IMR-90 (cell line): ENCODE data around the gene FOXP1. TPM values are rescaled to one million over a fixed set of nuclear protein-coding genes. Genes with fewer than 3 reads are reported as not detected.

ENCODE experiments used
- ATAC-seq: fragments of 200-7000 bp; cut with Tn5 transposase; 2 replicates; pipeline ENCODE4 v1.9.1; 2020; ENCODE audit warnings: low read depth, mild to moderate bottlenecking, moderate library complexity
- BruUV-seq: library from RNA; stranded (reverse); fragments of 400-500 nt; replicated peaks from 2 replicates; lab custom pipeline; 2021; lab: Mats Ljungman, UMichigan
- CTCF ChIA-PET: fragments of 300-600 bp; formaldehyde crosslinking; extraction: SDS; loops from one replicate; lab custom pipeline; 2021; ENCODE audit warnings: antibody characterized with exemption; lab: Yijun Ruan, JAX
- POLR2A ChIA-PET: fragments of 300-600 bp; sonication (Branson Sonifier 250); formaldehyde crosslinking; loops from one replicate; lab custom pipeline; 2022; ENCODE audit warnings: antibody characterized with exemption; ENCODE audit not compliant: unreplicated experiment; lab: Charles Lee
- DNase-seq: peaks from one replicate; pipeline ENCODE4 v3.0.0; 2013
- H2AFZ ChIP-seq: replicated peaks from 2 replicates; pipeline ENCODE3; 2013; ENCODE audit warnings: low read length, mild to moderate bottlenecking; ENCODE audit not compliant: poor library complexity
- H2AK5ac ChIP-seq: 2 replicates; pipeline ENCODE4 v1.6.1; 2013; ENCODE audit warnings: low read depth, low read length, inconsistent platforms
- H2AK9ac ChIP-seq: replicated peaks from 2 replicates; pipeline ENCODE3; 2013; ENCODE audit warnings: mild to moderate bottlenecking, low read depth, low read length, moderate library complexity; ENCODE audit not compliant: poor library complexity
- H2BK120ac ChIP-seq: 2 replicates; pipeline ENCODE4 v1.6.1; 2013; ENCODE audit warnings: low read depth, low read length, inconsistent platforms
- H2BK15ac ChIP-seq: 3 replicates; pipeline ENCODE4 v1.6.1; 2013; ENCODE audit warnings: low read depth, low read length, inconsistent platforms
- H2BK20ac ChIP-seq: 2 replicates; pipeline ENCODE4 v1.6.1; 2013; ENCODE audit warnings: low read depth, mild to moderate bottlenecking, inconsistent platforms, low read length, moderate library complexity
- H2BK5ac ChIP-seq: 2 replicates; pipeline ENCODE4 v1.6.1; 2013; ENCODE audit warnings: mild to moderate bottlenecking, low read depth, low read length, inconsistent platforms; ENCODE audit not compliant: poor library complexity, severe bottlenecking
- H3K14ac ChIP-seq: replicated peaks from 2 replicates; pipeline ENCODE4 v1.6.1; 2013; ENCODE audit warnings: low read depth, low read length, inconsistent platforms
- H3K18ac ChIP-seq: 2 replicates; pipeline ENCODE4 v1.6.1; 2013; ENCODE audit warnings: low read depth, low read length, control low read depth
- H3K23ac ChIP-seq: 2 replicates; pipeline ENCODE4 v1.6.1; 2013; ENCODE audit warnings: low read depth, low read length, inconsistent platforms
- H3K27ac ChIP-seq: 2 replicates; pipeline ENCODE4 v1.5.1; 2013; ENCODE audit warnings: mild to moderate bottlenecking, control low read depth, low read length; ENCODE audit not compliant: insufficient read depth
- H3K27me3 ChIP-seq: 2 replicates; pipeline ENCODE4 v1.6.1; 2013; ENCODE audit warnings: low read length; ENCODE audit not compliant: control insufficient read depth, insufficient read depth
- H3K36me3 ChIP-seq: 2 replicates; pipeline ENCODE4 v1.6.1; 2013; ENCODE audit warnings: low read length, mixed read lengths; ENCODE audit not compliant: control insufficient read depth, insufficient read depth
- H3K4ac ChIP-seq: 2 replicates; pipeline ENCODE4 v1.6.1; 2013; ENCODE audit warnings: low read depth, low read length, inconsistent platforms
- H3K4me1 ChIP-seq: 2 replicates; pipeline ENCODE4 v1.6.1; 2013; ENCODE audit warnings: low read length, mixed read lengths; ENCODE audit not compliant: control insufficient read depth, insufficient read depth
- H3K4me2 ChIP-seq: 2 replicates; pipeline ENCODE4 v1.6.1; 2013; ENCODE audit warnings: low read depth, mild to moderate bottlenecking, control low read depth, low read length, moderate library complexity
- H3K4me3 ChIP-seq: 2 replicates; pipeline ENCODE4 v1.5.1; 2013; ENCODE audit warnings: low read depth, mild to moderate bottlenecking, control low read depth, low read length, moderate library complexity; ENCODE audit not compliant: insufficient read depth
- H3K56ac ChIP-seq: 2 replicates; pipeline ENCODE4 v1.6.1; 2013; ENCODE audit warnings: low read length, inconsistent platforms; ENCODE audit not compliant: insufficient read depth; ENCODE audit errors: extremely low read depth
- H3K79me1 ChIP-seq, 2 experiments: 2 replicates each; pipeline ENCODE4 v1.6.1; 2013; ENCODE audit warnings: low read length in 2 of 2, inconsistent platforms in 1 of 2, low read depth in 1 of 2
- H3K9ac ChIP-seq: 2 replicates; pipeline ENCODE4 v1.6.1; 2013; ENCODE audit warnings: low read depth, low read length, control low read depth
- H3K9me1 ChIP-seq: 2 replicates; pipeline ENCODE4 v1.6.1; 2013; ENCODE audit warnings: low read length, inconsistent platforms; ENCODE audit not compliant: insufficient read depth
- H3K9me3 ChIP-seq: 2 replicates; pipeline ENCODE4 v1.6.1; 2013; ENCODE audit warnings: low read length; ENCODE audit not compliant: control insufficient read depth, insufficient read depth
- H4K20me1 ChIP-seq: 2 replicates; pipeline ENCODE4 v1.6.1; 2013; ENCODE audit warnings: low read length, inconsistent platforms; ENCODE audit not compliant: insufficient read depth
- H4K5ac ChIP-seq: 2 replicates; pipeline ENCODE4 v1.6.1; 2013; ENCODE audit warnings: mild to moderate bottlenecking, low read depth, low read length, control low read depth
- H4K8ac ChIP-seq, 2 experiments: 2 replicates each; pipeline ENCODE4 v1.6.1; 2013; ENCODE audit warnings: low read depth in 2 of 2, low read length in 2 of 2, control low read depth in 1 of 2, inconsistent platforms in 1 of 2
- H4K91ac ChIP-seq: 2 replicates; pipeline ENCODE4 v1.6.1; 2013; ENCODE audit warnings: low read depth, low read length, inconsistent platforms; ENCODE audit not compliant: insufficient read depth
- BHLHE40 ChIP-seq: fragments of 150-350 bp; IDR thresholded peaks from 2 replicates; pipeline ENCODE4 v1.6.1; 2016; ENCODE audit warnings: mild to moderate bottlenecking, low read depth, low read length
- CEBPB ChIP-seq: IDR thresholded peaks from 2 replicates; pipeline ENCODE4 v1.6.1; 2012; ENCODE audit warnings: low read depth, low read length, improper control_type of control experiment
- CHD1 ChIP-seq: IDR thresholded peaks from 2 replicates; pipeline ENCODE4 v1.6.1; 2012; ENCODE audit warnings: low read depth, low read length, improper control_type of control experiment
- FOS ChIP-seq: fragments of 150-350 bp; IDR thresholded peaks from 2 replicates; pipeline ENCODE4 v1.6.1; 2016; ENCODE audit warnings: low read depth, low read length
- MAFK ChIP-seq: IDR thresholded peaks from 2 replicates; pipeline ENCODE4 v1.6.1; 2012; ENCODE audit warnings: low read depth, low read length, improper control_type of control experiment
- MAZ ChIP-seq: IDR thresholded peaks from 2 replicates; pipeline ENCODE4 v1.6.1; 2012; ENCODE audit warnings: low read depth, mild to moderate bottlenecking, low read length, improper control_type of control experiment, moderate library complexity, borderline replicate concordance
- MXI1 ChIP-seq: IDR thresholded peaks from 2 replicates; pipeline ENCODE4 v1.6.1; 2012; ENCODE audit warnings: low read depth, mild to moderate bottlenecking, low read length, moderate library complexity, borderline replicate concordance
- NFE2L2 ChIP-seq: fragments of 150-350 bp; IDR thresholded peaks from 2 replicates; pipeline ENCODE4 v1.6.1; 2016; ENCODE audit warnings: low read depth, mild to moderate bottlenecking, low read length
- POLR2A ChIP-seq: IDR thresholded peaks from 2 replicates; pipeline ENCODE4 v1.6.1; 2012; ENCODE audit warnings: mild to moderate bottlenecking, low read depth, low read length
- RAD21 ChIP-seq: IDR thresholded peaks from 2 replicates; pipeline ENCODE4 v1.6.1; 2012; ENCODE audit warnings: low read length, improper control_type of control experiment
- RCOR1 ChIP-seq: IDR thresholded peaks from 2 replicates; pipeline ENCODE4 v1.6.1; 2012; ENCODE audit warnings: mild to moderate bottlenecking, low read length, improper control_type of control experiment; ENCODE audit not compliant: insufficient replicate concordance
- RFX5 ChIP-seq: IDR thresholded peaks from 2 replicates; pipeline ENCODE4 v1.8.0; 2012; ENCODE audit warnings: low read depth, mild to moderate bottlenecking, low read length, moderate library complexity
- SMC3 ChIP-seq: fragments of 150-350 bp; IDR thresholded peaks from 2 replicates; pipeline ENCODE4 v1.6.1; 2016; ENCODE audit warnings: low read depth, mild to moderate bottlenecking, antibody characterized with exemption, low read length, moderate library complexity
- USF2 ChIP-seq: fragments of 150-350 bp; IDR thresholded peaks from 2 replicates; pipeline ENCODE4 v1.6.1; 2017; ENCODE audit warnings: mild to moderate bottlenecking, antibody characterized with exemption, low read length, low read depth
- dilution Hi-C: fragments of 300-500 bp; cut with HindIII; formaldehyde crosslinking; loops from one replicate; pipeline ENCODE4 v1.14.3; 2018; ENCODE audit warnings: low sequenced_read_pairs; ENCODE audit not compliant: unreplicated experiment
- in situ Hi-C: fragments of 300-500 bp; cut with MboI; formaldehyde crosslinking; loops from 3 replicates; pipeline ENCODE4 v1.14.3; 2019; ENCODE audit warnings: low sequenced_read_pairs, inconsistent platforms, mixed read lengths
- intact Hi-C: fragments of 100-400 bp; cut with micrococcal nuclease; formaldehyde crosslinking; loops from 2 replicates; pipeline ENCODE4 v1.10.0; 2022
- polyA plus RNA-seq, 3 experiments: library from polyadenylated mRNA; depleted of rRNA; stranded (reverse); fragments of >200 nt; gene quantifications; 2 replicates each; pipeline ENCODE4 v1.2.3, GENCODE V29; 2012; ENCODE audit warnings: low replicate concordance in 1 of 3
- total RNA-seq: library from RNA; depleted of rRNA; stranded (reverse); fragments of >200 nt; gene quantifications from 2 replicates; pipeline ENCODE4 v1.2.3, GENCODE V29; 2012
- TF ChIP-seq, protein P1 (sequence below): fragments of 150-350 bp; IDR thresholded peaks from 2 replicates; pipeline ENCODE4 v1.6.1; 2016; ENCODE audit warnings: low read depth, mild to moderate bottlenecking, low read length, moderate library complexity, borderline replicate concordance
- TF ChIP-seq, protein P2 (sequence below): conservative IDR thresholded peaks from 2 replicates; pipeline ENCODE4 v1.5.1; 2012; ENCODE audit warnings: mild to moderate bottlenecking, low read depth, low read length, improper control_type of control experiment

Gene FOXP1
- total and polyA plus RNA-seq, 2 of the 4 experiments (the other 2 are of a cell fraction) = 37.0 to 132 TPM

DNA sequence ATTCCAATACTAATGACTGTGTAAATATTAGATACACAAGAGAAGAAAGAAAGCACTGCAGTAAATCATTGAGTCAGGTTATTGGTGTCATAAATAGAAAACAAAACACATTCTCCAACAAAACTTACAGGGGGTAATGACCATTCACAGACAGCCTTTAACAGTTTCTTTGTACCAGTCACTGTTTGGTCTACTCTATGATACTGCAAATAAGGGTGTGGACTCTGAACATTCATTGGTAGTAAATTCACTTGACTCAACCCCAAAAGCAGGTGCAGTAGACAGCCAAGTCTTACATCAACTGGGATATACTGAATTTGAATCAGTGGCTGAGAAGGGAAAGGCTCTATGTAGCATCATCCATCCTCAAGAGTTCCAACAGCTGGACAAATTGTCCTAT, 463.5 kb downstream of the FOXP1 start:
- no peak overlapping the region for H2BK120ac ChIP-seq
- no peak overlapping the region for H3K4me2 ChIP-seq
- intact Hi-C loops (no loop called here), dilution Hi-C loops (no loop called here), in situ Hi-C loops (no loop called here)
- peaks cover 42 to 62% of the 10 kb centered on the region in 2 experiments for H3K79me1 ChIP-seq
- TF ChIP-seq CHD1 = no peak
- no peak for TF ChIP-seq NFE2L2
- TF ChIP-seq MAFK = no peak
- TF ChIP-seq RFX5 = no peak
- TF ChIP-seq FOS = no peak
- no peak for TF ChIP-seq MXI1
- TF ChIP-seq BHLHE40 = no peak
- no peak for TF ChIP-seq USF2
- TF ChIP-seq, protein P1, sequence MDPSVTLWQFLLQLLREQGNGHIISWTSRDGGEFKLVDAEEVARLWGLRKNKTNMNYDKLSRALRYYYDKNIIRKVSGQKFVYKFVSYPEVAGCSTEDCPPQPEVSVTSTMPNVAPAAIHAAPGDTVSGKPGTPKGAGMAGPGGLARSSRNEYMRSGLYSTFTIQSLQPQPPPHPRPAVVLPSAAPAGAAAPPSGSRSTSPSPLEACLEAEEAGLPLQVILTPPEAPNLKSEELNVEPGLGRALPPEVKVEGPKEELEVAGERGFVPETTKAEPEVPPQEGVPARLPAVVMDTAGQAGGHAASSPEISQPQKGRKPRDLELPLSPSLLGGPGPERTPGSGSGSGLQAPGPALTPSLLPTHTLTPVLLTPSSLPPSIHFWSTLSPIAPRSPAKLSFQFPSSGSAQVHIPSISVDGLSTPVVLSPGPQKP = no peak
- TF ChIP-seq CEBPB = no peak
- TF ChIP-seq RCOR1 = no peak
- TF ChIP-seq, protein P2, sequence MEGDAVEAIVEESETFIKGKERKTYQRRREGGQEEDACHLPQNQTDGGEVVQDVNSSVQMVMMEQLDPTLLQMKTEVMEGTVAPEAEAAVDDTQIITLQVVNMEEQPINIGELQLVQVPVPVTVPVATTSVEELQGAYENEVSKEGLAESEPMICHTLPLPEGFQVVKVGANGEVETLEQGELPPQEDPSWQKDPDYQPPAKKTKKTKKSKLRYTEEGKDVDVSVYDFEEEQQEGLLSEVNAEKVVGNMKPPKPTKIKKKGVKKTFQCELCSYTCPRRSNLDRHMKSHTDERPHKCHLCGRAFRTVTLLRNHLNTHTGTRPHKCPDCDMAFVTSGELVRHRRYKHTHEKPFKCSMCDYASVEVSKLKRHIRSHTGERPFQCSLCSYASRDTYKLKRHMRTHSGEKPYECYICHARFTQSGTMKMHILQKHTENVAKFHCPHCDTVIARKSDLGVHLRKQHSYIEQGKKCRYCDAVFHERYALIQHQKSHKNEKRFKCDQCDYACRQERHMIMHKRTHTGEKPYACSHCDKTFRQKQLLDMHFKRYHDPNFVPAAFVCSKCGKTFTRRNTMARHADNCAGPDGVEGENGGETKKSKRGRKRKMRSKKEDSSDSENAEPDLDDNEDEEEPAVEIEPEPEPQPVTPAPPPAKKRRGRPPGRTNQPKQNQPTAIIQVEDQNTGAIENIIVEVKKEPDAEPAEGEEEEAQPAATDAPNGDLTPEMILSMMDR = no peak
- TF ChIP-seq RAD21 = no peak
- no peak for TF ChIP-seq POLR2A
- no peak for TF ChIP-seq MAZ
- TF ChIP-seq SMC3 = no peak
- no peak overlapping the region for H3K18ac ChIP-seq
- H3K27me3 ChIP-seq = no peaks in the 10 kb centered on the region
- H4K91ac ChIP-seq = no peak overlapping the region
- H3K9ac ChIP-seq = no peak overlapping the region
- H4K8ac ChIP-seq = no peak overlapping the region
- H2AK5ac ChIP-seq = no peak overlapping the region
- peak overlapping the region; percentile 10; the same call in 1 of the 2 replicates for H3K23ac ChIP-seq
- BruUV-seq = no TSS peak
- CTCF ChIA-PET = no interaction called here
- H3K9me3 ChIP-seq = no peaks in the 10 kb centered on the region
- no peak overlapping the region for H2BK15ac ChIP-seq
- 0 out of 2 replicates have a peak, but pooled peaks cover 3% of the 10 kb centered on the region for H4K20me1 ChIP-seq
- no peaks in the 10 kb centered on the region; the same call in 1 of the 2 replicates for H3K36me3 ChIP-seq
- H2AK9ac ChIP-seq = no peak overlapping the region
- H3K56ac ChIP-seq = no peak overlapping the region
- no peak for ATAC-seq
- no peak overlapping the region for H2BK5ac ChIP-seq
- DNase-seq = no peak
- H2BK20ac ChIP-seq = no peak overlapping the region
- H2AFZ ChIP-seq = no peak overlapping the region
- no peak overlapping the region for H3K27ac ChIP-seq
- H4K5ac ChIP-seq = no peak overlapping the region
- no peak overlapping the region for H3K4me3 ChIP-seq
- H3K9me1 ChIP-seq = peaks cover 15% of the 10 kb centered on the region
- peaks cover 9% of the 10 kb centered on the region for H3K4me1 ChIP-seq
- H3K4ac ChIP-seq = no peak overlapping the region
- POLR2A ChIA-PET = no interaction called here
- H3K14ac ChIP-seq = no peak overlapping the region
